Body of pancreas (tissue), 4 donors: ENCODE data around the gene LRIG1.

ENCODE experiments used
- POLR2A ChIP-seq, 3 donors: fragments of 450-650 bp; IDR thresholded peaks; one replicate each; pipeline ENCODE4 v1.6.1; 2016; ENCODE audit warnings: antibody characterized with exemption in 3 of 3, mild to moderate bottlenecking in 2 of 3
- TF ChIP-seq, protein P1 (sequence below), 7 experiments: fragments of 450-650 bp in 4 of 7; fragments of 200-600 bp in 3 of 7; sonication (generic) in 3 of 7; IDR thresholded peaks; one replicate each; pipeline ENCODE4 v1.5.1; 2016 to 2019; ENCODE audit warnings: antibody characterized with exemption in 7 of 7

- TF ChIP-seq, protein P1, sequence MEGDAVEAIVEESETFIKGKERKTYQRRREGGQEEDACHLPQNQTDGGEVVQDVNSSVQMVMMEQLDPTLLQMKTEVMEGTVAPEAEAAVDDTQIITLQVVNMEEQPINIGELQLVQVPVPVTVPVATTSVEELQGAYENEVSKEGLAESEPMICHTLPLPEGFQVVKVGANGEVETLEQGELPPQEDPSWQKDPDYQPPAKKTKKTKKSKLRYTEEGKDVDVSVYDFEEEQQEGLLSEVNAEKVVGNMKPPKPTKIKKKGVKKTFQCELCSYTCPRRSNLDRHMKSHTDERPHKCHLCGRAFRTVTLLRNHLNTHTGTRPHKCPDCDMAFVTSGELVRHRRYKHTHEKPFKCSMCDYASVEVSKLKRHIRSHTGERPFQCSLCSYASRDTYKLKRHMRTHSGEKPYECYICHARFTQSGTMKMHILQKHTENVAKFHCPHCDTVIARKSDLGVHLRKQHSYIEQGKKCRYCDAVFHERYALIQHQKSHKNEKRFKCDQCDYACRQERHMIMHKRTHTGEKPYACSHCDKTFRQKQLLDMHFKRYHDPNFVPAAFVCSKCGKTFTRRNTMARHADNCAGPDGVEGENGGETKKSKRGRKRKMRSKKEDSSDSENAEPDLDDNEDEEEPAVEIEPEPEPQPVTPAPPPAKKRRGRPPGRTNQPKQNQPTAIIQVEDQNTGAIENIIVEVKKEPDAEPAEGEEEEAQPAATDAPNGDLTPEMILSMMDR (IDR thresholded peaks at IDR 0.05), result no peak
- no peak for TF ChIP-seq POLR2A (IDR thresholded peaks at IDR 0.05)
Observed at GRCh38 chr3:66432767-66433521, 67.9 kb downstream of the LRIG1 start.
